ENCODE data around the gene TYROBP. TPM values are rescaled to one million over a fixed set of nuclear protein-coding genes. Genes with fewer than 3 reads are reported as not detected.

TYROBP gene
- total RNA-seq, 1 donor from 2014 or later: 460 TPM

GRCh38 chr19:35936738-35937268, 28.7 kb upstream of the TYROBP start:
- H3K4me1 ChIP-seq: peaks cover 25% of the 10 kb centered on the region
- no peak for TF ChIP-seq CTCF (IDR thresholded peaks at IDR 0.05)
- DNase-seq (no peak), ATAC-seq (no peak)
- intact Hi-C loops (cut with DNase I): no loop called here
- H3K27ac ChIP-seq: peak overlapping the region; percentile 67
- peak overlapping the region; percentile 54 for H3K4me3 ChIP-seq
- peaks cover 13% of the 10 kb centered on the region for H3K36me3 ChIP-seq
- no peaks in the 10 kb centered on the region for H3K27me3 ChIP-seq (ENCODE audit: low read depth)
- no peaks in the 10 kb centered on the region for H3K9me3 ChIP-seq

- Histone ChIP-seq H3K27me3 (ENCODE audit: low read depth) (no peaks in the 10 kb centered on the region), H3K27ac (peak within 1 kb of the TSS; percentile 67), H3K9me3 (no peaks in the 10 kb centered on the region), H3K4me1 (peaks cover 27% of the 10 kb centered on the region), H3K4me3 (peak within 1 kb of the TSS; percentile 54), H3K36me3 (peaks cover 13% of the 10 kb centered on the region)
- intact Hi-C loops (cut with DNase I): no loop called here
- DNase-seq (peak; percentile 81), ATAC-seq (peak; percentile 36 to 68)
- no peak for TF ChIP-seq CTCF (IDR thresholded peaks at IDR 0.05)
These were observed 28.0 kb upstream of the TYROBP start, which contains the start of gene LRFN3 for GRCh38 chr19:35935911-35936737. Gene LRFN3, plus strand, starts transcription at chr19:35936374. Its CDS starts 3,052 bp downstream, at chr19:35939426.

- ATAC-seq (no peak), DNase-seq (no peak)
- Histone ChIP-seq H3K9me3 (no peaks in the 10 kb centered on the region), H3K27me3 (ENCODE audit: low read depth) (no peaks in the 10 kb centered on the region), H3K27ac (no peak overlapping the region), H3K4me1 (peaks cover 32% of the 10 kb centered on the region), H3K36me3 (no peaks in the 10 kb centered on the region), H3K4me3 (no peak overlapping the region)
- intact Hi-C loops (cut with DNase I): loop anchor here (5.0 kb wide), 1 partner anchor 50 kb away; no protein-coding TSS in a partner anchor
- no peak for TF ChIP-seq CTCF (IDR thresholded peaks at IDR 0.05)
These were observed 24.3 kb upstream of the TYROBP start for GRCh38 chr19:35932291-35932936.

- Histone ChIP-seq H3K27ac (no peak overlapping the region), H3K9me3 (no peaks in the 10 kb centered on the region), H3K4me1 (peaks cover 26% of the 10 kb centered on the region), H3K36me3 (no peaks in the 10 kb centered on the region), H3K27me3 (ENCODE audit: low read depth) (no peaks in the 10 kb centered on the region), H3K4me3 (peak overlapping the region; percentile 14)
- intact Hi-C loops (cut with DNase I): loop anchor here (5.0 kb wide), 1 partner anchor 50 kb away; no protein-coding TSS in a partner anchor
- DNase-seq (no peak), ATAC-seq (no peak)
- peak; percentile 33 for TF ChIP-seq CTCF (IDR thresholded peaks at IDR 0.05)
These were observed 23.7 kb upstream of the TYROBP start for GRCh38 chr19:35931874-35932202.

- Histone ChIP-seq H3K27ac (peak overlapping the region; percentile 73), H3K4me3 (peak overlapping the region; percentile 37), H3K27me3 (ENCODE audit: low read depth) (peaks cover under 1% of the 10 kb centered on the region), H3K36me3 (no peaks in the 10 kb centered on the region), H3K4me1 (peaks cover 24% of the 10 kb centered on the region), H3K9me3 (no peaks in the 10 kb centered on the region)
- ATAC-seq: peak; percentile 99 to 100
- intact Hi-C loops (cut with DNase I): loop anchor here (5.0 kb wide), 1 partner anchor 49 kb away; no protein-coding TSS in a partner anchor
- peak; percentile 100 for DNase-seq
- TF ChIP-seq CTCF (IDR thresholded peaks at IDR 0.05): peak; percentile 77
These were observed 23.2 kb upstream of the TYROBP start for GRCh38 chr19:35931161-35931873.
